ENCODE results near the gene XYLT1. TPM values are rescaled to one million over a fixed set of nuclear protein-coding genes. Genes with fewer than 3 reads are reported as not detected.

Gene XYLT1
- total and polyA plus RNA-seq, 10 of the 15 experiments (the other 5 are each of a cell fraction or from before 2014, with no cell fraction given), result 0.88 to 14.8 (median 5.8) TPM

- TF ChIP-seq RELB (IDR thresholded peaks at IDR 0.05; ENCODE audit: low read depth), result no peak
- TF ChIP-seq NFXL1 (IDR thresholded peaks at IDR 0.05; ENCODE audit: borderline replicate concordance), result no peak
- TF ChIP-seq HDGF (IDR thresholded peaks at IDR 0.05), result no peak
- TF ChIP-seq DPF2 (IDR thresholded peaks at IDR 0.05), result no peak
- TF ChIP-seq SPI1 (IDR thresholded peaks at IDR 0.05; ENCODE audit: borderline replicate concordance, insufficient read depth, low read depth, low read length), result no peak
- no peak for TF ChIP-seq USF2 (IDR thresholded peaks at IDR 0.05; ENCODE audit: borderline replicate concordance, low read depth, low read length)
Observed at GRCh38 chr16:17387256-17387655, 83.5 kb downstream of the XYLT1 start (continued).

DNA sequence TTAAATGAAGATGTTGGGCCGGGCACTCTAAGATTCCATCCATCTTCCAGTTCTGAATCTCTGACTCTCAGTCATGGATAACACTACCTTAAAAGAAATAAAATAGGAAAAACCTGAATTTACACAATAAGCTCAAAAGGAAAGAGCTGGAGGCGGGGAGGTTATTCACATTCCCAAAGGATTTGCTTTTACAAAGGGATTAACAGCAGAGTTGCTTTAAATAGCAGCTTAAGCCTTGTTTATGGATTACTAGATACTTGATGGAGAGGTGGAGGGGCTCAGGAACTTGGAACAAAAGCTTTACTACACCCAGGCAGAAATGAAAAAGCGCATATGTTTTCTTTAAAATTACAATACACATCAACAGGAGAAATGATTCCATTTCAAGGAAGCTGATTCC, 84.5 kb downstream of the XYLT1 start:
- ATAC-seq (no peak), FAIRE-seq (no peak), DNase-seq (ENCODE audit: low read depth, low spot score) (no peak)
- no TSS peak for BruUV-seq (replicated peaks)
- ChIA-PET SMC1A (ENCODE audit: uncharacterized antibody, unreplicated experiment) (interaction anchor here (1.0 to 1.5 kb wide), 4 partner anchors 15 to 73 kb away, joined by 3 to 6 read pairs (median 5); no protein-coding TSS in a partner anchor), RAD21 (ENCODE audit: unreplicated experiment) (interaction anchor here (1.1 kb wide), 2 partner anchors 16 to 30 kb away, joined by 3 to 4 read pairs; no protein-coding TSS in a partner anchor), CTCF (interaction anchor here (1.1 kb wide), 1 partner anchor 30 kb away, joined by 3 read pairs; no protein-coding TSS in a partner anchor), POLR2A (interaction anchor here (0.6 kb wide), 1 partner anchor 17 kb away, joined by 5 read pairs; no protein-coding TSS in a partner anchor)
- no peaks in the 10 kb centered on the region for H3K36me3 ChIP-seq (ENCODE audit: control insufficient read depth in 2 of 2, insufficient read depth in 2 of 2, low read length in 1 of 2)
- in situ Hi-C loops (cut with MboI) (no loop called here), intact Hi-C loops (cut with micrococcal nuclease; ENCODE audit: unreplicated experiment) (no loop called here)
- no peak overlapping the region for H3K9ac ChIP-seq (ENCODE audit: control insufficient read depth, insufficient read depth, low read length)
- no peaks in the 10 kb centered on the region for H3K79me2 ChIP-seq (ENCODE audit: control insufficient read depth, insufficient read depth, low read length)
- no peak overlapping the region for H3K27ac ChIP-seq (ENCODE audit: control insufficient read depth, insufficient read depth)
- H3K4me3 ChIP-seq, result no peak overlapping the region
- H3K9me3 ChIP-seq (replicated peaks; ENCODE audit: control insufficient read depth, insufficient read depth, low read length), result no peaks in the 10 kb centered on the region
- peaks cover 6% of the 10 kb centered on the region for H3K4me1 ChIP-seq (ENCODE audit: control insufficient read depth, insufficient read depth, low read length)
- H3K4me2 ChIP-seq (ENCODE audit: control insufficient read depth, insufficient read depth), result no peak overlapping the region
- no peaks in the 10 kb centered on the region for H4K20me1 ChIP-seq (ENCODE audit: control insufficient read depth, insufficient read depth)
- no peaks in the 10 kb centered on the region for H3K27me3 ChIP-seq (replicated peaks in 1 of 2; ENCODE audit: control insufficient read depth in 2 of 2, insufficient read depth in 2 of 2, low read length in 1 of 2)
- 78% methylated on average over 2 of the region's 3 CpGs for WGBS (ENCODE audit: insufficient coverage, insufficient replicate concordance, low lambda C conversion rate, missing lambda C conversion rate)
- no peak overlapping the region for H2AFZ ChIP-seq (ENCODE audit: control insufficient read depth, low read depth, low read length)
- no peak for TF ChIP-seq BMI1 (IDR thresholded peaks at IDR 0.05; ENCODE audit: borderline replicate concordance)
- TF ChIP-seq ZNF207 (IDR thresholded peaks at IDR 0.05; ENCODE audit: borderline replicate concordance), result no peak
- TF ChIP-seq TAF1 (IDR thresholded peaks at IDR 0.05; ENCODE audit: borderline replicate concordance, low read depth, low read length), result no peak
- TF ChIP-seq EED (IDR thresholded peaks at IDR 0.05; ENCODE audit: low read depth), result no peak
- no peak for TF ChIP-seq ATF3 (IDR thresholded peaks at IDR 0.05; ENCODE audit: borderline replicate concordance, extremely low read depth, low read depth, low read length)
- TF ChIP-seq IKZF2 (IDR thresholded peaks at IDR 0.05), result no peak
- no peak for TF ChIP-seq CREB1 (IDR thresholded peaks at IDR 0.05; ENCODE audit: low read depth)
- TF ChIP-seq CEBPB (IDR thresholded peaks at IDR 0.05; ENCODE audit: borderline replicate concordance in 1 of 2, low read depth in 2 of 2, low read length in 2 of 2), result no peak
- TF ChIP-seq CHD4 (IDR thresholded peaks at IDR 0.05), result no peak
- TF ChIP-seq MTA3 (IDR thresholded peaks at IDR 0.05; ENCODE audit: borderline replicate concordance, low read length), result no peak
- TF ChIP-seq ATF2 (IDR thresholded peaks at IDR 0.05; ENCODE audit: low read length), result no peak
- TF ChIP-seq ASH2L (IDR thresholded peaks at IDR 0.05; ENCODE audit: borderline replicate concordance, low read depth), result no peak
- no peak for TF ChIP-seq ETV6 (conservative IDR thresholded peaks at IDR 0.05 in 1 of 2, IDR thresholded peaks at IDR 0.05 in 1 of 2; ENCODE audit: borderline replicate concordance in 1 of 2, low read depth in 1 of 2)
- no peak for TF ChIP-seq MEF2A (IDR thresholded peaks at IDR 0.05; ENCODE audit: insufficient read depth, low read depth, low read length)

All from GM12878 (cell line).